GM12878 (cell line): ENCODE measurements around the gene PDCL3. TPM values are rescaled to one million over a fixed set of nuclear protein-coding genes. Genes with fewer than 3 reads are reported as not detected.

Experiments
- ATAC-seq: fragments of 200-7000 bp; cut with Tn5 transposase; 3 replicates; pipeline ENCODE4 v1.9.1; 2020; ENCODE audit warnings: mild to moderate bottlenecking, moderate library complexity
- BruUV-seq: library from RNA; stranded (reverse); fragments of 400-500 nt; replicated peaks from 2 replicates; lab custom pipeline; 2021; lab: Mats Ljungman, UMichigan
- CTCF ChIA-PET: fragments of 300-600 bp; sonication (Branson Sonifier 250); formaldehyde crosslinking; extraction: SDS; loops from one replicate; lab custom pipeline; 2021; ENCODE audit warnings: inconsistent platforms; lab: Yijun Ruan, JAX
- POLR2A ChIA-PET: fragments of 350-600 bp; formaldehyde crosslinking; extraction: SDS; loops from one replicate; lab custom pipeline; 2021; ENCODE audit warnings: inconsistent platforms; lab: Charles Lee
- RAD21 ChIA-PET: fragments of 300-600 bp; sonication (Branson Sonifier 250); formaldehyde crosslinking; loops from one replicate; lab custom pipeline; 2023; ENCODE audit warnings: antibody characterized with exemption; ENCODE audit not compliant: unreplicated experiment; lab: Charles Lee
- SMC1A ChIA-PET: fragments of 300-600 bp; sonication (Branson Sonifier 250); formaldehyde crosslinking; loops from one replicate; lab custom pipeline; 2023; ENCODE audit not compliant: unreplicated experiment, uncharacterized antibody; lab: Charles Lee
- DNase-seq: peaks from one replicate; pipeline ENCODE4 v3.0.0-alpha.2; 2011; ENCODE audit warnings: low read depth, low spot score
- FAIRE-seq: peaks from 3 replicates; lab custom pipeline; 2011; peaks lifted over from hg19 to GRCh38; lab: Jason Lieb, UNC
- H2AFZ ChIP-seq: 2 replicates; pipeline ENCODE4 v1.6.0; 2011; ENCODE audit warnings: low read depth, low read length, control low read depth; ENCODE audit not compliant: control insufficient read depth
- H3K27ac ChIP-seq: 2 replicates; pipeline ENCODE4 v1.5.1; 2011; ENCODE audit warnings: control low read depth; ENCODE audit not compliant: control insufficient read depth, insufficient read depth
- H3K27me3 ChIP-seq, 2 experiments: replicated peaks in 1 of 2; 2 replicates each; pipeline versions ENCODE4 v1.6.0 to v1.6.1; 2011; ENCODE audit warnings: low read length in 1 of 2; ENCODE audit not compliant: control insufficient read depth in 2 of 2, insufficient read depth in 2 of 2
- H3K36me3 ChIP-seq, 2 experiments: 2 replicates each; pipeline ENCODE4 v1.5.1; 2011; ENCODE audit warnings: low read length in 1 of 2; ENCODE audit not compliant: control insufficient read depth in 2 of 2, insufficient read depth in 2 of 2
- H3K4me1 ChIP-seq: 2 replicates; pipeline ENCODE4 v1.6.1; 2011; ENCODE audit warnings: mild to moderate bottlenecking, low read length, moderate library complexity, mixed read lengths; ENCODE audit not compliant: control insufficient read depth, insufficient read depth
- H3K4me2 ChIP-seq: 2 replicates; pipeline ENCODE4 v1.6.0; 2011; ENCODE audit warnings: control low read depth; ENCODE audit not compliant: control insufficient read depth, insufficient read depth
- H3K4me3 ChIP-seq: fragments of 200-600 bp; sonication (generic); 2 replicates; pipeline ENCODE4 v1.5.1; 2016
- H3K79me2 ChIP-seq: 2 replicates; pipeline ENCODE4 v1.6.0; 2011; ENCODE audit warnings: low read length; ENCODE audit not compliant: control insufficient read depth, insufficient read depth
- H3K9ac ChIP-seq: 2 replicates; pipeline ENCODE4 v1.8.0; 2011; ENCODE audit warnings: low read length, control low read depth, mixed read lengths; ENCODE audit not compliant: control insufficient read depth, insufficient read depth
- H3K9me3 ChIP-seq: replicated peaks from 3 replicates; pipeline ENCODE4 v1.5.1; 2011; ENCODE audit warnings: mild to moderate bottlenecking, low read length; ENCODE audit not compliant: control insufficient read depth, insufficient read depth
- H4K20me1 ChIP-seq: 2 replicates; pipeline ENCODE4 v1.6.0; 2011; ENCODE audit not compliant: control insufficient read depth, insufficient read depth
- LARP7 ChIP-seq: fragments of 450-650 bp; IDR thresholded peaks from 2 replicates; pipeline ENCODE4 v1.6.1; 2017; ENCODE audit warnings: mild to moderate bottlenecking
- MEF2A ChIP-seq: IDR thresholded peaks from 2 replicates; pipeline ENCODE4 v1.6.1; 2011; ENCODE audit warnings: low read depth, mild to moderate bottlenecking, low read length, moderate library complexity; ENCODE audit not compliant: insufficient read depth
- NR2C1 ChIP-seq: fragments of 450-650 bp; IDR thresholded peaks from 2 replicates; pipeline ENCODE4 v1.6.1; 2017; ENCODE audit warnings: antibody characterized with exemption, mild to moderate bottlenecking, moderate library complexity
- NR2C2 ChIP-seq: IDR thresholded peaks from 2 replicates; pipeline ENCODE4 v1.6.1; 2011; ENCODE audit warnings: borderline replicate concordance, low read depth; ENCODE audit not compliant: control insufficient read depth, insufficient read length
- PAX5 ChIP-seq: IDR thresholded peaks from 2 replicates; pipeline ENCODE4 v1.6.1; 2011; ENCODE audit warnings: low read depth, low read length, borderline replicate concordance
- RELB ChIP-seq: fragments of 450-650 bp; IDR thresholded peaks from 2 replicates; pipeline ENCODE4 v1.6.1; 2017; ENCODE audit warnings: low read depth, mild to moderate bottlenecking, moderate library complexity
- SMARCA5 ChIP-seq: fragments of 450-650 bp; IDR thresholded peaks from 2 replicates; pipeline ENCODE4 v1.6.1; 2017; ENCODE audit warnings: mild to moderate bottlenecking
- WGBS: methylation state at CpG from one replicate; pipeline ENCODE4 v1.1.6; 2016; ENCODE audit warnings: low lambda C conversion rate; ENCODE audit not compliant: insufficient replicate concordance, insufficient coverage; ENCODE audit errors: missing lambda C conversion rate; 5-methylcytosine and 5-hydroxymethylcytosine counted together
- in situ Hi-C: fragments of 300-500 bp; cut with MboI; formaldehyde crosslinking; loops from 9 replicates; pipeline ENCODE4 v1.14.3; 2018; ENCODE audit warnings: mixed read lengths
- intact Hi-C: fragments of 100-400 bp; cut with micrococcal nuclease; formaldehyde crosslinking; loops from one replicate; pipeline ENCODE4 v1.14.2; 2022; ENCODE audit not compliant: unreplicated experiment
- polyA plus RNA-seq, 11 experiments: library from polyadenylated mRNA; depleted of rRNA in 4 of 11; unstranded in 6 of 11; stranded (reverse) in 5 of 11; fragments of >200 nt; fragmentation: Nextera tagmentation in 4 of 11; fragmentation: Illumina TruSeq in 1 of 11; extraction: Ambion mirVana in 4 of 11; extraction: Trizol in 1 of 11; gene quantifications; 1 replicate in 1 of 11; 2 replicates in 10 of 11; pipeline versions ENCODE4 v1.2.1 to v1.2.3, GENCODE V29; 2011 to 2016; ENCODE audit warnings: inconsistent platforms in 2 of 11, missing spikeins in 2 of 11, low read depth in 1 of 11
- total RNA-seq, 4 experiments: library from RNA; depleted of rRNA in 3 of 4; stranded (reverse); fragments of >200 nt in 3 of 4; fragmentation: Illumina TruSeq in 1 of 4; extraction: Trizol in 1 of 4; gene quantifications; 2 replicates each; pipeline versions ENCODE4 v1.2.1 to v1.2.3, GENCODE V29; 2013 to 2021

Gene PDCL3
- total and polyA plus RNA-seq, 10 of the 15 experiments (the other 5 are each of a cell fraction or from before 2014, with no cell fraction given) = 22.9 to 111 (median 51.1) TPM

DNA sequence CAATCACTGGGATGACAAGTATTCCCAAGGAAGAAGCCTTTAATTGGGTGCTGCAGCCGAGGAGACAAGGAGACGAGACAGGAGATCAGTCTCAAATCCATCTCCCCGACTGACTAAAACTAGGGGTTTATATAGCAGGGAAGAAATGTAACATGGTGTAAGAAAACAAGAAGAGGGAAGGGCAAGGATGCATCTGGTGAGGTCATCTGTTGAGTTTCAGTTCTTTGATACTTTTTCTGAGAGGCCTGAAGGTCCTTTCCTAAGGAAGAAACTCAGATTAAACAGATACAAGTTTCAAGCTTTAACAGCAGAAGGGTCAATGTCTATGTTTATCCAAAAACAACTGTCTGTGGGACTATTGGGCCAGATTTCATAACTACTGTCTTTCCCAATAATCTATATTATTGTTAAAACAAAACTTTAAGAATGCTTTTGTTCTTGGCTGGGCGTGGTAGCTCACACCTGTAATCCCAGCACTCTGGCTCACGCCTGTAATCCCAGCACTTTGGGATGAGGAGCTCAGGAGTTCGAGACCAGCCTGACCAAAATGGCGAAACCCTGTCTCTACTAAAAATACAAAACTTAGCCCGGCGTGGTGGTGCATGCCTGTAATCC, 2.5 kb upstream of the PDCL3 start:
- WGBS = 97% methylated on average over 9 of the region's 9 CpGs
- H3K4me1 ChIP-seq = peaks cover 4% of the 10 kb centered on the region
- intact Hi-C loops (loop anchor here (5.0 kb wide), 1 partner anchor 298 kb away; no protein-coding TSS in a partner anchor), in situ Hi-C loops (no loop called here)
- DNase-seq = no peak
- no TSS peak for BruUV-seq
- H3K27me3 ChIP-seq = no peaks in the 10 kb centered on the region
- no peak overlapping the region for H2AFZ ChIP-seq
- no peak overlapping the region for H3K4me3 ChIP-seq
- no peak for FAIRE-seq
- RAD21 ChIA-PET = no interaction called here
- no peak overlapping the region for H3K9ac ChIP-seq
- POLR2A ChIA-PET = interaction anchor here (1.1 kb wide), 1 partner anchor 21 kb away, joined by 7 read pairs; no protein-coding TSS in a partner anchor
- H3K79me2 ChIP-seq = peaks cover 12% of the 10 kb centered on the region
- no peak overlapping the region for H3K27ac ChIP-seq
- SMC1A ChIA-PET = interaction anchor here (1.2 kb wide), 1 partner anchor 179 kb away, joined by 3 read pairs; no protein-coding TSS in a partner anchor
- H4K20me1 ChIP-seq = no peaks in the 10 kb centered on the region
- no peak for TF ChIP-seq SMARCA5
- no peak for TF ChIP-seq NR2C1
- TF ChIP-seq LARP7 = no peak
- no peak for TF ChIP-seq MEF2A
- TF ChIP-seq NR2C2 = no peak
- no peak for ATAC-seq
- CTCF ChIA-PET = interaction anchor here (0.6 to 1.2 kb wide), 3 partner anchors 11 to 145 kb away, joined by 3 to 6 read pairs (median 3); no protein-coding TSS in a partner anchor
- H3K36me3 ChIP-seq = no peaks in the 10 kb centered on the region
- no peak overlapping the region for H3K4me2 ChIP-seq
- H3K9me3 ChIP-seq = no peaks in the 10 kb centered on the region

GRCh38 chr2:100561191-100561590, 1.6 kb upstream of the PDCL3 start:
- POLR2A ChIA-PET = interaction anchor here (1.1 kb wide), 1 partner anchor 20 kb away, joined by 7 read pairs; no protein-coding TSS in a partner anchor

More at GRCh38 chr2:100561191-100561590, 1.6 kb upstream of the PDCL3 start:
- BruUV-seq = no TSS peak
- H3K27me3 ChIP-seq = no peaks in the 10 kb centered on the region
- peak; percentile 50; the same call in 1 of the 2 replicates for TF ChIP-seq PAX5
- no peak for TF ChIP-seq RELB
- TF ChIP-seq, all 136 proteins: peak for 1
- in situ Hi-C loops (no loop called here), intact Hi-C loops (loop anchor here (5.0 kb wide), 1 partner anchor 299 kb away; no protein-coding TSS in a partner anchor)
- ATAC-seq (no peak), FAIRE-seq (no peak), DNase-seq (no peak)
- CTCF ChIA-PET = interaction anchor here (0.6 to 0.9 kb wide), 2 partner anchors 13 to 146 kb away, joined by 3 to 6 read pairs; no protein-coding TSS in a partner anchor
- RAD21 ChIA-PET = no interaction called here
- Histone ChIP-seq H3K4me2 (no peak overlapping the region), H3K4me1 (peaks cover 4% of the 10 kb centered on the region), H4K20me1 (no peaks in the 10 kb centered on the region), H3K4me3 (no peak overlapping the region), H3K9me3 (no peaks in the 10 kb centered on the region), H3K27ac (no peak overlapping the region), H2AFZ (peak overlapping the region; percentile 46), H3K79me2 (peaks cover 12% of the 10 kb centered on the region), H3K36me3 (no peaks in the 10 kb centered on the region), H3K9ac (no peak overlapping the region)
- WGBS = 97% methylated on average over 2 of the region's 4 CpGs
- SMC1A ChIA-PET = no interaction called here
